Gastrocnemius medialis (tissue), 4 donors: ENCODE measurements around the gene EIF4A2. TPM values are rescaled to one million over a fixed set of nuclear protein-coding genes. Genes with fewer than 3 reads are reported as not detected.

Experiments used
- ATAC-seq, 2 donors: fragments of 150-250 bp; one replicate each; pipeline ENCODE4 v1.9.1; 2016
- DNase-seq, 2 donors: peaks; one replicate each; pipeline ENCODE4 v3.0.0-alpha.2; 2019
- H3K27ac ChIP-seq, 4 donors: fragments of 200-600 bp; sonication (generic); 1 replicate in 1 of 4; 2 replicates in 3 of 4; pipeline ENCODE4 v1.5.1; 2016 to 2018; ENCODE audit warnings: mild to moderate bottlenecking in 2 of 4, moderate library complexity in 1 of 4
- H3K27me3 ChIP-seq, 3 donors: fragments of 200-600 bp; sonication (generic) in 2 of 3; 1 replicate in 1 of 3; 2 replicates in 2 of 3; pipeline versions ENCODE4 v1.5.1 to v1.6.0; 2016 to 2019; ENCODE audit warnings: mild to moderate bottlenecking in 1 of 3, moderate library complexity in 1 of 3
- H3K36me3 ChIP-seq, 2 donors: fragments of 200-600 bp; sonication (generic) in 1 of 2; one replicate each; pipeline ENCODE4 v1.5.1; 2017 to 2018
- H3K4me1 ChIP-seq, 2 donors: fragments of 200-600 bp; sonication (generic) in 1 of 2; one replicate each; pipeline ENCODE4 v1.5.1; 2016 to 2017; ENCODE audit warnings: mild to moderate bottlenecking in 2 of 2
- H3K4me3 ChIP-seq, 4 donors: fragments of 200-600 bp; sonication (generic) in 3 of 4; 1 replicate in 1 of 4; 2 replicates in 3 of 4; pipeline ENCODE4 v1.5.1; 2016 to 2019; ENCODE audit warnings: mild to moderate bottlenecking in 2 of 4
- H3K9me3 ChIP-seq, 3 donors: fragments of 200-600 bp; sonication (generic) in 2 of 3; 1 replicate in 1 of 3; 2 replicates in 2 of 3; pipeline ENCODE4 v1.5.1; 2016 to 2019
- POLR2A ChIP-seq, 2 donors: fragments of 450-650 bp; IDR thresholded peaks; one replicate each; pipeline ENCODE4 v1.6.1; 2017; ENCODE audit warnings: antibody characterized with exemption in 2 of 2, mild to moderate bottlenecking in 2 of 2, moderate library complexity in 2 of 2
- in situ Hi-C, 4 donors: fragments of 200-750 bp; cut with MboI; loops; one replicate each; pipeline versions ENCODE4 v1.15.0 to v1.8.0; 2017; ENCODE audit warnings: low sequenced_read_pairs in 4 of 4
- intact Hi-C: fragments of 100-400 bp; cut with DNase I; formaldehyde crosslinking; loops from one replicate; pipeline ENCODE4 v1.15.1; 2023; ENCODE audit warnings: low total_unique reads
- total RNA-seq, 4 donors: library from RNA; depleted of rRNA; stranded (reverse); fragments of >200 nt; gene quantifications; one replicate each; pipeline versions ENCODE4 v1.1.0 to v1.2.3, GENCODE V29; 2016
- TF ChIP-seq, protein P1 (sequence below), 5 experiments: fragments of 450-650 bp in 3 of 5; fragments of 200-600 bp in 2 of 5; sonication (generic) in 2 of 5; IDR thresholded peaks in 4 of 5; conservative IDR thresholded peaks in 1 of 5; 1 replicate in 4 of 5; 2 replicates in 1 of 5; pipeline ENCODE4 v1.5.1; 2016 to 2019; ENCODE audit warnings: antibody characterized with exemption in 5 of 5, mild to moderate bottlenecking in 3 of 5, moderate library complexity in 3 of 5

EIF4A2 gene
- total RNA-seq, 4 donors from 2014 or later = 531 to 622 (median 574) TPM

DNA sequence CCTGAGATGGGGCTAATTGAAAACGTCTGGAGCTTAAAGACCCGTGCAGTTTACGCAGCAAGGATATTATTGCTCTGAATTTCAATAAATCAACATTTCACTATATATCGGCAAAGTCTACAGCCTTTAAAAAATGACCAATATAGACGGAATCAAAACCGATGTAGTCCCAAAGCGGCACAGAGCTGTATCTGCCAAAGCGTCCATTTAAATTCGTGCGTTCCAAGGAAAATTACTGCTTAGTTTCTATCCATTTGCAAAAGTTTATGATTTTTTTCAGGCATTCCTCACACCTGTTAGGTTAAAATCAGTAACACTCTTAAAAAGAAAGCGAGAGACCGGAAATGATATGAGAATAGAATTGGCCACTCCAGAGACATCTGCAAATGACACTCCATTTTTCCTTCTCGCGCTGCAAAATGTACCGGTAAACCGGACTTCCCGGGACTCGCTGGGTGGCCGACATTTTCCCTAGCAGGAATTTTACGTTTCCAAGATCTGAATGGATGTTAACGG lies 777 bp upstream of the EIF4A2 start:
- peaks cover 11 to 35% of the 10 kb centered on the region in 2 donors for H3K36me3 ChIP-seq
- intact Hi-C loops (loop anchor here (1.0 to 10.0 kb wide), 7 partner anchors 24 to 1195 kb away; partner anchors contain the start of genes DNAJB11, ETV5, RFC4 and SENP2), in situ Hi-C loops (loop anchor here in 3 of 4 donors (25.0 kb wide), 3 partner anchors 220 to 1195 kb away; partner anchors contain the start of genes TRA2B (in 3 of the 3), DNAJB11 (in 1 of the 3), SENP2 (in 1 of the 3) and TBCCD1 (in 1 of the 3))
- H3K9me3 ChIP-seq = no peaks in the 10 kb centered on the region
- peaks cover 32 to 41% of the 10 kb centered on the region in 2 donors for H3K4me1 ChIP-seq
- ATAC-seq (peak in 1 of 2 donors; percentile 15), DNase-seq (no peak)
- peak overlapping the region; percentile 88 to 99 (median 96) for H3K27ac ChIP-seq
- no peaks in the 10 kb centered on the region for H3K27me3 ChIP-seq
- TF ChIP-seq POLR2A (IDR thresholded peaks at IDR 0.05) = no peak
- TF ChIP-seq, protein P1, sequence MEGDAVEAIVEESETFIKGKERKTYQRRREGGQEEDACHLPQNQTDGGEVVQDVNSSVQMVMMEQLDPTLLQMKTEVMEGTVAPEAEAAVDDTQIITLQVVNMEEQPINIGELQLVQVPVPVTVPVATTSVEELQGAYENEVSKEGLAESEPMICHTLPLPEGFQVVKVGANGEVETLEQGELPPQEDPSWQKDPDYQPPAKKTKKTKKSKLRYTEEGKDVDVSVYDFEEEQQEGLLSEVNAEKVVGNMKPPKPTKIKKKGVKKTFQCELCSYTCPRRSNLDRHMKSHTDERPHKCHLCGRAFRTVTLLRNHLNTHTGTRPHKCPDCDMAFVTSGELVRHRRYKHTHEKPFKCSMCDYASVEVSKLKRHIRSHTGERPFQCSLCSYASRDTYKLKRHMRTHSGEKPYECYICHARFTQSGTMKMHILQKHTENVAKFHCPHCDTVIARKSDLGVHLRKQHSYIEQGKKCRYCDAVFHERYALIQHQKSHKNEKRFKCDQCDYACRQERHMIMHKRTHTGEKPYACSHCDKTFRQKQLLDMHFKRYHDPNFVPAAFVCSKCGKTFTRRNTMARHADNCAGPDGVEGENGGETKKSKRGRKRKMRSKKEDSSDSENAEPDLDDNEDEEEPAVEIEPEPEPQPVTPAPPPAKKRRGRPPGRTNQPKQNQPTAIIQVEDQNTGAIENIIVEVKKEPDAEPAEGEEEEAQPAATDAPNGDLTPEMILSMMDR (IDR thresholded peaks at IDR 0.05 in 4 of 5, conservative IDR thresholded peaks at IDR 0.05 in 1 of 5) = no peak
- peak overlapping the region; percentile 63 to 93 (median 86) for H3K4me3 ChIP-seq

DNA sequence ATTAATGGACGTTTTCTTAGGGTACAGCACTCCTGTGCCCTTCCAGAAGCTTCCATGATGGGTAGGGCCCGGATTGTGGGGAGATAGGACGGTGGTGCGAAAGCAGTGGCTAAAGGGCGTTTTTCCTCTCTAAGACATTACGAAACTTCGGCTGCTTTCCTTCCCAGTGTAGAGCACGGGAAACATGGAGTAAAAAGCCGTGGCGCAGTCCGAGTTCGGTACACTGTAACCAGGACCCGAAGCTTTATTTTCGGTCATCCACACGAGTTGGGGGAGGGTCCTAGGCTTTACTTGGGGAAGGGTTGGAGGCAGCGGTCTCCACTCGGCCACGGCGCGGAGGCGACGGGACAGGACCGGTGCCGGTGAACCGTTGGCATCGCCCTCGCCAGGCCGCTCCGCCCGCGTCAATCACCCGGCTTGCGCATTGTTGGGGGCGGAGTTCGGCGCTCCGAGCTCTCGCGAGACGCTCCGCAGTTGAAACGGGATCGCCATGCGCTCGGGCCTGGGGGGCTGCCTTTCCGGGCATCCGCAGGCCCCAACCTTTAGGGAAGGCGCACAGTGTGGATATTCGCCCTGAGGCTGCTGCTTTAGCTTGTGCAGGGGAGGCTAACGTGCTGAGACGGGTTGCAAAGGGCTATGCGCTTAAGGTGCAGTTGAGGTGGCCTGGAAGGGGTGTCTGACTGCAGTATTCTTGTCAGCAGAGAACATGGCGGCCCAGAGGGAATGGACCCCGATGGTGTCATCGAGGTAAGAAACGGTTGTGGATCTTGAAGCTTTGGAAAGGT lies 546 bp downstream of the EIF4A2 start:
- peaks cover 11 to 48% of the 10 kb centered on the region in 2 donors for H3K36me3 ChIP-seq
- intact Hi-C loops (loop anchor here (1.0 to 10.0 kb wide), 7 partner anchors 22 to 1197 kb away; partner anchors contain the start of genes DNAJB11, ETV5, RFC4 and SENP2), in situ Hi-C loops (loop anchor here in 3 of 4 donors (25.0 kb wide), 3 partner anchors 222 to 1197 kb away; partner anchors contain the start of genes TRA2B (in 3 of the 3), DNAJB11 (in 1 of the 3), SENP2 (in 1 of the 3) and TBCCD1 (in 1 of the 3))
- ATAC-seq (peak; percentile 82 to 84), DNase-seq (peak; percentile 71 to 82)
- no peaks in the 10 kb centered on the region for H3K9me3 ChIP-seq
- peak overlapping the region; percentile 88 to 99 (median 96) for H3K27ac ChIP-seq
- peak overlapping the region; percentile 63 to 93 (median 86) for H3K4me3 ChIP-seq
- no peaks in the 10 kb centered on the region for H3K27me3 ChIP-seq
- peak; percentile 49 to 61 for TF ChIP-seq POLR2A (IDR thresholded peaks at IDR 0.05)
- TF ChIP-seq, protein P1 (IDR thresholded peaks at IDR 0.05 in 4 of 5, conservative IDR thresholded peaks at IDR 0.05 in 1 of 5) = no peak
- peaks cover 38 to 49% of the 10 kb centered on the region in 2 donors for H3K4me1 ChIP-seq

DNA sequence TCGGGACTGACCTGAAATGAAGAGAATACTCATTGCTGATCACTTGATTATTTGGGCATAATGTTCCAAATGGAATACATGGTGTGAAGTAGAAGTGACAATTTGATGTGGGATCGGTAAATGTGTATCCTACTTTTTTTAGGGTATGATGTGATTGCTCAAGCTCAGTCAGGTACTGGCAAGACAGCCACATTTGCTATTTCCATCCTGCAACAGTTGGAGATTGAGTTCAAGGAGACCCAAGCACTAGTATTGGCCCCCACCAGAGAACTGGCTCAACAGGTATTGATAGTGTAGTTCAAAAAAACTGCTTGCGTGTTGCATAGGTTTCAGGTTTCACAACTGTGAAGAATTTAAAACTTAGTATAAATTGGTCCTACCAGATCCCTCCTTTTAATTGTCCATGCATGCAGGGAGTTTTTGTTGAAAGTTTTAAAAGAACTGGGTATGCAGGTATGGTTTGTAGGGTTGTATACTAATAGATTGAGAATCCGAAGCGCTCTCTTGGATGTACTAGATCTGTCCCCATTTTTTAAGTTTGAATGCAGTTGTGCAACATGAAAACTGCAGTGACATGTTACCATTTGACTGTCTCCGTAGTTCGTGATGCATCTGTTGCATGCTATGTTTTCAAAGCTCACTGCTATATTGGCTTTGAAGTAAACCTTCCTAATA lies 1.6 kb downstream of the EIF4A2 start:
- DNase-seq (no peak), ATAC-seq (no peak)
- H3K27ac ChIP-seq = peak overlapping the region; percentile 88 to 99 (median 96)
- no peaks in the 10 kb centered on the region for H3K9me3 ChIP-seq
- in situ Hi-C loops (loop anchor here in 3 of 4 donors (25.0 kb wide), 3 partner anchors 223 to 1198 kb away; partner anchors contain the start of genes TRA2B (in 3 of the 3), DNAJB11 (in 1 of the 3), SENP2 (in 1 of the 3) and TBCCD1 (in 1 of the 3)), intact Hi-C loops (loop anchor here (5.0 to 10.0 kb wide), 4 partner anchors 192 to 1198 kb away; partner anchors contain the start of genes ETV5 and SENP2)
- no peaks in the 10 kb centered on the region for H3K27me3 ChIP-seq
- peak overlapping the region; percentile 63 to 93 (median 86) for H3K4me3 ChIP-seq
- H3K4me1 ChIP-seq = peaks cover 38 to 49% of the 10 kb centered on the region in 2 donors
- no peak for TF ChIP-seq POLR2A (IDR thresholded peaks at IDR 0.05)
- TF ChIP-seq, protein P1 (IDR thresholded peaks at IDR 0.05 in 4 of 5, conservative IDR thresholded peaks at IDR 0.05 in 1 of 5) = no peak
- H3K36me3 ChIP-seq = peaks cover 11 to 58% of the 10 kb centered on the region in 2 donors

DNA sequence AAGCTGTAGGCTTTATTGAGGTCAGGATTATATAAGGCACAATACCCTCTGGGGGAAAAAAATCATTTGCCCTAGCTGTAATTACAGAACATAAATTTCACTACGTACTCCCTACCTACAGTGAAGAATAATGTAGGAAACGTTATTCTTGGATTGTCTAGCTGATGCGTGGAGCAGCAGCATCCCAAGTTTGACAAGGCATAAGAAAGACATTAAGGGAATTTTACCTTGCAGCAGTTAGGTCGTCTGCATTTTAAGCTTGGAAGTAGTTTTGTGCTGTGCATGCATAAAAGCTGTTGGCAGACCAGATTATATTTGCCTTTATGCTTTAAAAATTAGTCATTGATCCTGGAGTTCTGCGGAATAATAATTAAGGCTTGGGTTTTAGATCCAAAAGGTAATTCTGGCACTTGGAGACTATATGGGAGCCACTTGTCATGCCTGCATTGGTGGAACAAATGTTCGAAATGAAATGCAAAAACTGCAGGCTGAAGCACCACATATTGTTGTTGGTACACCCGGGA lies 2.2 kb downstream of the EIF4A2 start:
- Histone ChIP-seq H3K9me3 (no peaks in the 10 kb centered on the region), H3K4me3 (peak overlapping the region; percentile 63 to 93 (median 86)), H3K27ac (peak overlapping the region in 3 of 4 donors; percentile 88 to 99 (median 97)), H3K27me3 (no peaks in the 10 kb centered on the region), H3K36me3 (peaks cover 11 to 59% of the 10 kb centered on the region in 2 donors), H3K4me1 (peaks cover 38 to 49% of the 10 kb centered on the region in 2 donors)
- intact Hi-C loops = loop anchor here (10.0 kb wide), 2 partner anchors 681 to 929 kb away; partner anchors contain the start of gene ETV5
- ATAC-seq = no peak
- DNase-seq = no peak
- in situ Hi-C loops = loop anchor here in 3 of 4 donors (25.0 kb wide), 3 partner anchors 223 to 1198 kb away; partner anchors contain the start of genes TRA2B (in 3 of the 3), DNAJB11 (in 1 of the 3), SENP2 (in 1 of the 3) and TBCCD1 (in 1 of the 3)
- no peak for TF ChIP-seq POLR2A (IDR thresholded peaks at IDR 0.05)
- TF ChIP-seq, protein P1 (IDR thresholded peaks at IDR 0.05 in 4 of 5, conservative IDR thresholded peaks at IDR 0.05 in 1 of 5) = no peak
